NCI-H2196 treated with DMSO at 0.1 percent for 48 hours (cell line): ENCODE data around the gene SRP72.
A peak's percentile ranks its signal among the peaks of the same experiment; 100 is the strongest.

ENCODE experiments used
- DNase-seq: peaks from one replicate; lab custom pipeline; 2025; ENCODE audit not compliant: unreplicated experiment; lab: John Stamatoyannopoulos, UW

Gene SRP72

DNA sequence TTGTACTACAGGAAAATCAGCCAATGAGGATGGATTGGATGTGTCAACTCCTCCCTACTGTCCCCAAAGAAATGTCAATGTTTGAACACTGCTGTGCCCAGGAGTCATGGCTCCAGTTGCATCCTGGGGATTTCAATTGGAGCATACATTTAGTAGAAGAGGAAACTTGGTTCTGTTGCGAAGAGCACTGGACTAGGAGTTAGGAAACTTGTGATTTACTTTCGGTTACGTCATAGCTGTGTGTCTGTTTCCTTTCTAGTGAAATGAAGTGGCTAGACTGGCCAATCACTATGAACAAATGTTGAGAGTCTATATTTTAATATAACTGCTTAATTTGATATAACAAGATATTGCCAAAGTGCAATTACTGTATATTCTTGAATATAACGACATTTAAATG lies 73.4 kb downstream of the SRP72 start:
- no peak for DNase-seq

DNA sequence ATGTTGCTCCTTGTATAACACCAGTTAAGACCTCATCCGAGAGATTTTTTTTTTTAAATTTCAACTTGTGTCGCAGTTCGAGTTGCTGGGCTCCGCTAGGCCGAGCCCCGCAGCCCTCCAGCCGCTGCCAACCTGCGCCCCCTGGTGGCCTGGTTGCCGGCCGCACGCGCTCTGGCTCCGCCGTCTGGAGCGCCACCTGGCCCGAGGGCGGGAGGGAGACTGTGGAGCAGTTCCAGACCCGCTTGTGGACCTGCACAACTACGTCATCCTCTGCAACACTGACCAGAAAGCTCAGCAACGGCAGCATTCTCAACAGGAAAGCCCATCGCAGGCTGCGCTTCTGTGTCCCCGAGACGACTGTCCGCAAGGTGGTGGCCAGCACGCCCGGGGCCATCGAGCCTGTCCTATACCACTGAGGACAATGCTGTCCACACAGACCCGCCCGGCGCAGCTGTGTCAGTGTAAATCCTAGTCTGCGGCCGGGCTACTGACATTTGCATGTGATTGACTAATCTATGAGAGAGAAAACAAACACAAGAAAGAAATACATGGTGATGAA lies 77.2 kb downstream of the SRP72 start:
- DNase-seq: peak; percentile 43

DNA sequence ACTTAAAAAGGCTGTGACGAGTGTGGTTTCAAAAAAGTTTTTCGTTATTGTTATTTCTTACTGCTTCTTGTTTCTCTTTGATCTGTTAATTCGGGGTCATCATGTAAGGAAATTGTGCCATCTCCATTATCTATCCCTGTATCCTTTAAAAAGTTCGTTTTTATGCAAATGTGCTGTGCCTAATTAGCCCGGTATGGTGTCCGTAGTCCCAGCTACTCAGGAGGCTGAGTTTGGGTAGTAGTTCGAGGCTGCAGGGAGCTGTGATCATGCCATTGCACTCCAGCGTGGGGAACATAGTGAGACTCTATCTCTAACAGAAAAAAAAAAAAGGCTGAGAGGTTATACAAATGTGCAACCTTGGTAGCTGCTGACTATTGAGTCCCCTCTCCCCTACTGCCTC lies 83.2 kb downstream of the SRP72 start:
- DNase-seq: no peak

DNA sequence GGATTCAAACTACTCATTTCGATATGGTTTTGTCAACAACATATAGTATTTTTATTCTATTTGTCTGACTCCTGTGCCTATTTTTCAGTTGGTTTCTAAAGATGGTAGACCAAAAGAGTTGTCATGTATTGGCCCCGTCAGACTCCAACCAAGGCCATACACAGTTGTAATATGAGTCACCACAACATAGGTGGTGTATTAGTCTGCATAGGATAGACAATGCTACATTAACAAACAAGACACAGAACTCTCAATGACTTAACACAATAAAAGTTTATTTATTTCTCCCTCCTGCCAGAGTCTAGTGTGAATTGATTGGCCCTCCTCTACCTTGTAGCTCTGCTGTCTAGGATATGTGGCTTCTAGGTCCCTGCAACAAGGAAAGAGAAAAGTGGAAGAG lies 84.1 kb downstream of the SRP72 start:
- DNase-seq: no peak

DNA sequence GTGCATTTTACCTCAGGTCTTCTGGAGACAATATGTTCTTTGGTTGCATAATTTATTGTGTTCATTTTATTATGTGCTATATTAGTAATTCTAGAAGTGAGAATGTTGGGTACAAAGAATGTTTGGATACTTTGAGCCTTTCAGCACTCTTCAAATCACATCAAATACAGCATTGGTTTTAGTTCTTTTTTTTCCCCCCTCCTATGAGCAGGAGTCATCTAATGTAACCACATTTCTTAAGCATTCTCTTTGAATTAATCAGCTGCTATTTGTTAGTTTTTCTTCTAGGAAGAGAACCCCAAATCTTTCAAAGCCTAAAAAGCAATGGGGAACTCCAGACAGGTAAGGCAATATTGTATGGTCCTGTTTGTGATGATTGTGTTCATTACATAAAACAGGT lies 84.9 kb downstream of the SRP72 start:
- DNase-seq: no peak
